ENCODE data around the gene BCL7C. TPM values are rescaled to one million over a fixed set of nuclear protein-coding genes. Genes with fewer than 3 reads are reported as not detected.
A peak's percentile ranks its signal among the peaks of the same experiment; 100 is the strongest.

The BCL7C gene
- total RNA-seq (40.0 TPM), polyA plus RNA-seq (ENCODE audit: insufficient read depth, low read depth, low replicate concordance) (77.9 TPM)
- long read RNA-seq, donor 1, transcript BCL7C-201 (6 exons, 1,740 nt), result major isoform, 23 of 33 reads
- long read RNA-seq, donor 1, partial matches to known transcripts, result 6 of 33 reads
- long read RNA-seq, donor 1, other reads (novel, unspliced or antisense), result 0 of 33 reads
- long read RNA-seq, donor 2, transcript BCL7C-201 (6 exons, 1,740 nt), result major isoform, 36 of 69 reads
- long read RNA-seq, donor 2, partial matches to known transcripts, result 32 of 69 reads
- long read RNA-seq, donor 2, other reads (novel, unspliced or antisense), result 0 of 69 reads
- long read RNA-seq, donor 3, transcript BCL7C-201 (6 exons, 1,740 nt), result major isoform, 46 of 62 reads
- long read RNA-seq, donor 3, partial matches to known transcripts, result 13 of 62 reads
- long read RNA-seq, donor 3, other reads (novel, unspliced or antisense), result 0 of 62 reads
- long read RNA-seq, donor 4, transcript BCL7C-201 (6 exons, 1,740 nt), result major isoform, 34 of 40 reads
- long read RNA-seq, donor 4, partial matches to known transcripts, result 0 of 40 reads
- long read RNA-seq, donor 4, other reads (novel, unspliced or antisense), result 0 of 40 reads
- long read RNA-seq, donor 5, partial matches to known transcripts, result 0 of 1 reads
- long read RNA-seq, donor 5, other reads (novel, unspliced or antisense), result 0 of 1 reads
- long read RNA-seq, donor 6, transcript BCL7C-201 (6 exons, 1,740 nt), result major isoform, 72 of 155 reads
- long read RNA-seq, donor 6, partial matches to known transcripts, result 78 of 155 reads
- long read RNA-seq, donor 6, other reads (novel, unspliced or antisense), result 5 of 155 reads
- long read RNA-seq, donor 7, transcript BCL7C-203 (6 exons, 1,603 nt), result minor isoform, 6 of 98 reads
- long read RNA-seq, donor 7, transcript BCL7C-201 (6 exons, 1,740 nt), result major isoform, 70 of 98 reads
- long read RNA-seq, donor 7, partial matches to known transcripts, result 9 of 98 reads
- long read RNA-seq, donor 7, other reads (novel, unspliced or antisense), result 13 of 98 reads
- long read RNA-seq, donor 8, transcript BCL7C-201 (6 exons, 1,740 nt), result major isoform, 23 of 74 reads
- long read RNA-seq, donor 8, partial matches to known transcripts, result 44 of 74 reads
- long read RNA-seq, donor 8, other reads (novel, unspliced or antisense), result 5 of 74 reads
- long read RNA-seq, donor 9, transcript BCL7C-201 (6 exons, 1,740 nt), result major isoform, 20 of 46 reads
- long read RNA-seq, donor 9, partial matches to known transcripts, result 26 of 46 reads
- long read RNA-seq, donor 9, other reads (novel, unspliced or antisense), result 0 of 46 reads
- long read RNA-seq, donor 10, transcript BCL7C-201 (6 exons, 1,740 nt), result major isoform, 23 of 36 reads
- long read RNA-seq, donor 10, partial matches to known transcripts, result 12 of 36 reads
- long read RNA-seq, donor 10, other reads (novel, unspliced or antisense), result 0 of 36 reads

- Histone ChIP-seq H3K36me3 (ENCODE audit: control insufficient read depth in 2 of 3, insufficient read depth in 3 of 3, low read length in 3 of 3) (peaks cover 2 to 3% (median 2%) of the 10 kb centered on the region in 3 donors), H3K27me3 (ENCODE audit: control insufficient read depth, insufficient read depth, low read length) (no peaks in the 10 kb centered on the region), H3K4me3 (ENCODE audit: low read length in 3 of 3) (peak within 1 kb of the TSS; percentile 78 to 88 (median 86)), H3K27ac (ENCODE audit: low read depth in 2 of 2, low read length in 2 of 2) (peak within 1 kb of the TSS; percentile 91 to 97), H3K4me1 (ENCODE audit: control insufficient read depth in 2 of 3, insufficient read depth in 2 of 3, low read depth in 1 of 3, low read length in 3 of 3) (peaks cover 9 to 32% (median 23%) of the 10 kb centered on the region in 3 donors), H3K9me3 (ENCODE audit: control insufficient read depth in 2 of 3, insufficient read depth in 1 of 3, low read length in 3 of 3) (no peaks in the 10 kb centered on the region), H3K9ac (ENCODE audit: low read length in 3 of 3) (peak within 1 kb of the TSS; percentile 65 to 98 (median 96))
- peak; percentile 68 for TF ChIP-seq CTCF (IDR thresholded peaks at IDR 0.05; ENCODE audit: borderline replicate concordance, extremely low read depth, insufficient read depth)
- FAIRE-seq (no peak), DNase-seq (peak; percentile 94 to 98 (median 96))
- intact Hi-C loops (cut with DNase I), result no loop called here
Measured at GRCh38 chr16:30893744-30894539, at the start of gene BCL7C. TSS of gene BCL7C (minus strand) at chr16:30894077. CDS start at chr16:30893944, 133 bp downstream.

GRCh38 chr16:30942426-30942806 is 48.5 kb upstream of the BCL7C start:
- peaks cover 0 to 6% (median 6%) of the 10 kb centered on the region in 3 donors for H3K4me1 ChIP-seq (ENCODE audit: control insufficient read depth in 2 of 3, insufficient read depth in 2 of 3, low read depth in 1 of 3, low read length in 3 of 3)
- intact Hi-C loops (cut with DNase I), result no loop called here
- no peaks in the 10 kb centered on the region for H3K27me3 ChIP-seq (ENCODE audit: control insufficient read depth, insufficient read depth, low read length)
- H3K9ac ChIP-seq (ENCODE audit: low read length in 3 of 3), result peak overlapping the region in 1 of 3 donors; percentile 29
- no peak overlapping the region for H3K4me3 ChIP-seq (ENCODE audit: low read length in 3 of 3)
- FAIRE-seq (no peak), DNase-seq (no peak)
- no peaks in the 10 kb centered on the region for H3K9me3 ChIP-seq (ENCODE audit: control insufficient read depth in 2 of 3, insufficient read depth in 1 of 3, low read length in 3 of 3)
- peak overlapping the region; percentile 36 to 51 for H3K27ac ChIP-seq (ENCODE audit: low read depth in 2 of 2, low read length in 2 of 2)
- no peak for TF ChIP-seq CTCF (IDR thresholded peaks at IDR 0.05; ENCODE audit: borderline replicate concordance, extremely low read depth, insufficient read depth)
- H3K36me3 ChIP-seq (ENCODE audit: control insufficient read depth in 2 of 3, insufficient read depth in 3 of 3, low read length in 3 of 3), result peaks cover 2 to 4% (median 3%) of the 10 kb centered on the region in 3 donors
